SK-N-SH (cell line): ENCODE data around the gene PACSIN3. TPM values are rescaled to one million over a fixed set of nuclear protein-coding genes. Genes with fewer than 3 reads are reported as not detected.

Experiments used
- CTCF ChIA-PET: fragments of 300-600, 350-600 bp; formaldehyde crosslinking; extraction: SDS; loops from one replicate; lab custom pipeline; 2021; lab: Yijun Ruan, JAX
- POLR2A ChIA-PET: fragments of 350-600 bp; sonication (Branson Sonifier 250); formaldehyde crosslinking; extraction: SDS; loops from one replicate; lab custom pipeline; 2020; ENCODE audit warnings: antibody characterized with exemption, inconsistent platforms; lab: Yijun Ruan, JAX
- DNase-seq: peaks from one replicate; pipeline ENCODE4 v3.0.0; 2012
- H2AFZ ChIP-seq: fragments of 200-600 bp; sonication (generic); 2 replicates; pipeline ENCODE4 v1.8.1; 2016; ENCODE audit warnings: antibody characterized with exemption, mild to moderate bottlenecking, low read depth
- H3F3A ChIP-seq: fragments of 200-600 bp; sonication (generic); replicated peaks from 2 replicates; pipeline ENCODE3; 2016; ENCODE audit warnings: antibody characterized with exemption, mild to moderate bottlenecking; ENCODE audit not compliant: insufficient read depth
- H3K27ac ChIP-seq, 2 experiments: fragments of 200-500 bp in 1 of 2; fragments of 200-600 bp in 1 of 2; sonication (Bioruptor generic) in 1 of 2; sonication (generic), shearing (Covaris generic) in 1 of 2; 2 replicates each; pipeline versions ENCODE4 v1.5.1 to v1.6.1; 2014 to 2016; ENCODE audit warnings: low read depth in 2 of 2, inconsistent platforms in 1 of 2, low read length in 1 of 2, mild to moderate bottlenecking in 1 of 2, mixed read lengths in 1 of 2
- H3K27me3 ChIP-seq: fragments of 200-600 bp; sonication (generic), shearing (Covaris generic); 2 replicates; pipeline ENCODE4 v1.6.1; 2016; ENCODE audit warnings: mixed run types; ENCODE audit not compliant: insufficient read depth
- H3K36me3 ChIP-seq, 2 experiments: fragments of 200-500 bp in 1 of 2; fragments of 200-600 bp in 1 of 2; sonication (Bioruptor generic) in 1 of 2; sonication (generic) in 1 of 2; replicated peaks in 1 of 2; 2 replicates each; pipeline versions ENCODE3 to v1.5.1; 2014 to 2016; ENCODE audit warnings: low read length in 1 of 2, mild to moderate bottlenecking in 1 of 2; ENCODE audit not compliant: insufficient read depth in 2 of 2, control insufficient read depth in 1 of 2
- H3K4me1 ChIP-seq, 2 experiments: fragments of 200-500 bp in 1 of 2; fragments of 200-600 bp in 1 of 2; sonication (Bioruptor generic) in 1 of 2; sonication (generic), shearing (Covaris generic) in 1 of 2; 2 replicates each; pipeline versions ENCODE4 v1.5.1 to v1.6.1; 2014 to 2016; ENCODE audit warnings: low read depth in 1 of 2, low read length in 1 of 2, mixed run types in 1 of 2; ENCODE audit not compliant: insufficient read depth in 2 of 2, control insufficient read depth in 1 of 2
- H3K4me2 ChIP-seq: fragments of 200-600 bp; sonication (generic), shearing (Covaris generic); 2 replicates; pipeline ENCODE4 v1.6.1; 2017; ENCODE audit warnings: mixed run types
- H3K4me3 ChIP-seq, 2 experiments: fragments of 200-500 bp in 1 of 2; fragments of 200-600 bp in 1 of 2; sonication (Bioruptor generic) in 1 of 2; sonication (generic), shearing (Covaris generic) in 1 of 2; 2 replicates each; pipeline versions ENCODE4 v1.5.1 to v1.8.1; 2014 to 2016; ENCODE audit warnings: low read depth in 2 of 2, inconsistent platforms in 1 of 2, low read length in 1 of 2, mild to moderate bottlenecking in 1 of 2, mixed read lengths in 1 of 2, moderate library complexity in 1 of 2
- H3K79me2 ChIP-seq: fragments of 200-600 bp; sonication (generic); 2 replicates; pipeline ENCODE4 v1.8.1; 2017; ENCODE audit warnings: mild to moderate bottlenecking; ENCODE audit not compliant: insufficient read depth
- H3K9ac ChIP-seq: fragments of 200-600 bp; sonication (generic); 2 replicates; pipeline ENCODE4 v1.6.1; 2017; ENCODE audit warnings: mixed run types
- H3K9me2 ChIP-seq: fragments of 200-600 bp; sonication (generic); 2 replicates; pipeline ENCODE4 v1.6.1; 2017; ENCODE audit warnings: mixed run types
- H3K9me3 ChIP-seq: fragments of 200-600 bp; sonication (generic); 2 replicates; pipeline ENCODE4 v1.6.1; 2017; ENCODE audit warnings: mixed run types, mild to moderate bottlenecking, moderate library complexity
- H4K20me1 ChIP-seq: fragments of 200-600 bp; sonication (generic); 2 replicates; pipeline ENCODE4 v1.6.1; 2017; ENCODE audit warnings: mild to moderate bottlenecking, mixed run types; ENCODE audit not compliant: insufficient read depth
- CTCF ChIP-seq: fragments of 200-600 bp; sonication (generic); IDR thresholded peaks from 2 replicates; pipeline ENCODE4 v1.6.1; 2017; ENCODE audit warnings: antibody characterized with exemption, mild to moderate bottlenecking, moderate library complexity
- EZH2phosphoT487 ChIP-seq: fragments of 200-600 bp; sonication (generic); IDR thresholded peaks from 2 replicates; pipeline ENCODE4 v1.6.1; 2017; ENCODE audit warnings: low read depth, mixed run types, mild to moderate bottlenecking, antibody characterized with exemption, moderate library complexity, borderline replicate concordance
- FOSL2 ChIP-seq: IDR thresholded peaks from 2 replicates; pipeline ENCODE4 v1.4.0; 2012; ENCODE audit warnings: low read depth, mild to moderate bottlenecking, moderate library complexity, borderline replicate concordance
- GATA2 ChIP-seq: sonication (generic); formaldehyde crosslinking; IDR thresholded peaks from 2 replicates; pipeline ENCODE4 v1.5.0; 2020; ENCODE audit warnings: mild to moderate bottlenecking, missing genetic modification reagents
- MEF2A ChIP-seq: IDR thresholded peaks from 2 replicates; pipeline ENCODE4 v1.4.0; 2012; ENCODE audit warnings: low read depth, borderline replicate concordance
- MXI1 ChIP-seq: IDR thresholded peaks from 2 replicates; pipeline ENCODE4 v1.6.1; 2012; ENCODE audit warnings: mild to moderate bottlenecking, low read depth, low read length, improper control_type of control experiment
- PBX3 ChIP-seq: IDR thresholded peaks from 2 replicates; pipeline ENCODE4; 2012
- POLR2AphosphoS5 ChIP-seq: IDR thresholded peaks from 2 replicates; pipeline ENCODE4 v1.6.1; 2012; ENCODE audit warnings: low read depth, low read length
- REST ChIP-seq: IDR thresholded peaks from 2 replicates; pipeline ENCODE4 v1.6.1; 2012; ENCODE audit warnings: mild to moderate bottlenecking, low read depth, low read length, moderate library complexity
- RFX5 ChIP-seq: IDR thresholded peaks from 2 replicates; pipeline ENCODE4 v1.6.1; 2012; ENCODE audit warnings: mild to moderate bottlenecking, improper control_type of control experiment, low read length
- RXRA ChIP-seq: IDR thresholded peaks from 2 replicates; pipeline ENCODE4 v1.4.0; 2012; ENCODE audit warnings: low read depth, mild to moderate bottlenecking, borderline replicate concordance
- TEAD4 ChIP-seq: IDR thresholded peaks from 2 replicates; pipeline ENCODE4 v1.4.0; 2012; ENCODE audit warnings: mild to moderate bottlenecking, borderline replicate concordance; ENCODE audit not compliant: insufficient read depth
- USF2 ChIP-seq: fragments of 150-350 bp; IDR thresholded peaks from 2 replicates; pipeline ENCODE4 v1.6.1; 2017; ENCODE audit warnings: antibody characterized with exemption, low read length, low read depth, borderline replicate concordance
- WGBS: methylation state at CpG from one replicate; pipeline ENCODE4 v1.1.6; 2017; ENCODE audit warnings: low lambda C conversion rate; 5-methylcytosine and 5-hydroxymethylcytosine counted together
- polyA plus RNA-seq, 3 experiments: library from polyadenylated mRNA; depleted of rRNA; stranded (reverse); fragments of >200 nt; gene quantifications; 2 replicates each; pipeline ENCODE4 v1.2.3, GENCODE V29; 2012

PACSIN3 gene
- polyA plus RNA-seq, 1 of the 3 experiments (the other 2 are of a cell fraction), result 31.1 TPM

GRCh38 chr11:47143322-47143721, 42.9 kb downstream of the PACSIN3 start (continued):
- TF ChIP-seq RXRA, result no peak
- no peak for TF ChIP-seq EZH2phosphoT487
- TF ChIP-seq FOSL2, result peak; percentile 45; the same call in 1 of the 2 replicates
- TF ChIP-seq USF2, result no peak
- TF ChIP-seq REST, result no peak
- peak; percentile 33; the same call in 1 of the 2 replicates for TF ChIP-seq POLR2AphosphoS5

- Histone ChIP-seq H4K20me1 (no peaks in the 10 kb centered on the region), H3K27me3 (no peaks in the 10 kb centered on the region), H3K4me1 (peaks cover 2 to 13% of the 10 kb centered on the region in 2 experiments; a peak in 1 of 4 replicates), H3K27ac (no peak overlapping the region), H3K9ac (no peak overlapping the region), H3K9me3 (no peaks in the 10 kb centered on the region), H3K4me3 (no peak overlapping the region), H3K36me3 (peaks cover 4 to 22% of the 10 kb centered on the region in 2 experiments), H3F3A (peaks cover 11% of the 10 kb centered on the region), H3K79me2 (no peaks in the 10 kb centered on the region), H2AFZ (no peak overlapping the region), H3K4me2 (no peak overlapping the region), H3K9me2 (no peaks in the 10 kb centered on the region)
- TF ChIP-seq TEAD4 (no peak), MEF2A (no peak), GATA2 (CRISPR knock-in tag) (no peak), CTCF (no peak), RFX5 (no peak), POLR2AphosphoS5 (no peak), MXI1 (no peak), PBX3 (no peak)
- ChIA-PET CTCF (interaction anchor here (0.7 to 2.7 kb wide), 3 partner anchors 9 to 210 kb away, joined by 3 to 18 read pairs (median 3); no protein-coding TSS in a partner anchor), POLR2A (interaction anchor here (0.5 kb wide), 1 partner anchor 235 kb away, joined by 6 read pairs; no protein-coding TSS in a partner anchor)
- DNase-seq, result no peak
- 79% methylated on average over 4 of the region's 4 CpGs for WGBS
These were observed 46.4 kb downstream of the PACSIN3 start for GRCh38 chr11:47139878-47140277.
